Liver (tissue), 9 donors: ENCODE measurements around the gene HYLS1. TPM values are rescaled to one million over a fixed set of nuclear protein-coding genes. Genes with fewer than 3 reads are reported as not detected.

Source experiments
- DNase-seq: peaks from one replicate; pipeline ENCODE4 v3.0.0-alpha.2; 2017; ENCODE audit warnings: low spot score
- H3K27ac ChIP-seq, 2 donors: one replicate each; pipeline ENCODE4 v1.7.0; 2013; ENCODE audit warnings: inconsistent platforms in 2 of 2, low read length in 2 of 2, control low read depth in 1 of 2, low read depth in 1 of 2, mild to moderate bottlenecking in 1 of 2
- H3K27me3 ChIP-seq, 4 donors: one replicate each; pipeline versions ENCODE4 v1.6.1 to v1.7.0; 2013; ENCODE audit warnings: low read length in 3 of 4, inconsistent platforms in 1 of 4, mild to moderate bottlenecking in 1 of 4, moderate library complexity in 1 of 4; ENCODE audit not compliant: control insufficient read depth in 4 of 4, insufficient read depth in 4 of 4
- H3K36me3 ChIP-seq, 4 donors: one replicate each; pipeline versions ENCODE4 v1.6.1 to v1.7.0; 2013; ENCODE audit warnings: low read length in 3 of 4, mild to moderate bottlenecking in 3 of 4, low read depth in 1 of 4, moderate library complexity in 1 of 4; ENCODE audit not compliant: control insufficient read depth in 4 of 4, insufficient read depth in 3 of 4
- H3K4me1 ChIP-seq, 4 donors: one replicate each; pipeline versions ENCODE4 v1.6.1 to v1.7.0; 2013; ENCODE audit warnings: low read length in 3 of 4, mild to moderate bottlenecking in 3 of 4, moderate library complexity in 1 of 4; ENCODE audit not compliant: control insufficient read depth in 4 of 4, insufficient read depth in 4 of 4
- H3K4me3 ChIP-seq, 3 donors: one replicate each; pipeline versions ENCODE4 v1.6.1 to v1.7.0; 2013; ENCODE audit warnings: low read length in 3 of 3, control low read depth in 1 of 3, low read depth in 1 of 3, mild to moderate bottlenecking in 1 of 3
- H3K9ac ChIP-seq, 2 donors: one replicate each; pipeline ENCODE4 v1.7.0; 2013; ENCODE audit warnings: low read length in 2 of 2, mild to moderate bottlenecking in 2 of 2, moderate library complexity in 2 of 2, control low read depth in 1 of 2, low read depth in 1 of 2
- H3K9me3 ChIP-seq, 4 donors: one replicate each; pipeline versions ENCODE4 v1.6.1 to v1.7.0; 2013; ENCODE audit warnings: low read length in 3 of 4; ENCODE audit not compliant: control insufficient read depth in 4 of 4
- EGR1 ChIP-seq, 2 donors: IDR thresholded peaks; 2 replicates each; pipeline ENCODE4 v1.6.1; 2016 to 2018; ENCODE audit warnings: antibody characterized with exemption in 2 of 2, low read depth in 2 of 2
- FOXA1 ChIP-seq: IDR thresholded peaks from 2 replicates; pipeline ENCODE4 v1.6.1; 2016; ENCODE audit warnings: antibody characterized with exemption
- GABPA ChIP-seq, 2 donors: IDR thresholded peaks in 1 of 2; conservative IDR thresholded peaks in 1 of 2; 2 replicates each; pipeline ENCODE4 v1.6.1; 2016; ENCODE audit warnings: antibody characterized with exemption in 2 of 2, mild to moderate bottlenecking in 1 of 2, moderate library complexity in 1 of 2
- HNF4A ChIP-seq, 2 donors: conservative IDR thresholded peaks; 2 replicates each; pipeline ENCODE4 v1.6.1; 2016; ENCODE audit warnings: antibody characterized with exemption in 2 of 2, mild to moderate bottlenecking in 2 of 2
- HNF4G ChIP-seq: IDR thresholded peaks from 2 replicates; pipeline ENCODE4 v1.6.1; 2016; ENCODE audit warnings: antibody characterized with exemption
- JUND ChIP-seq, 2 donors: IDR thresholded peaks; 2 replicates each; pipeline ENCODE4 v1.6.1; 2016; ENCODE audit warnings: antibody characterized with exemption in 2 of 2
- MAX ChIP-seq: IDR thresholded peaks from 2 replicates; pipeline ENCODE4 v1.6.1; 2016; ENCODE audit warnings: antibody characterized with exemption
- NR2F2 ChIP-seq: IDR thresholded peaks from 2 replicates; pipeline ENCODE4 v1.6.1; 2016; ENCODE audit warnings: antibody characterized with exemption
- RAD21 ChIP-seq, 2 donors: IDR thresholded peaks; 2 replicates each; pipeline ENCODE4 v1.6.1; 2016; ENCODE audit warnings: antibody characterized with exemption in 2 of 2, mild to moderate bottlenecking in 2 of 2
- RXRA ChIP-seq, 2 donors: IDR thresholded peaks; 2 replicates each; pipeline ENCODE4 v1.6.1; 2017 to 2018; ENCODE audit warnings: antibody characterized with exemption in 2 of 2, mild to moderate bottlenecking in 1 of 2
- SP1 ChIP-seq: IDR thresholded peaks from 2 replicates; pipeline ENCODE4 v1.6.1; 2018; ENCODE audit warnings: antibody characterized with exemption, mild to moderate bottlenecking
- TAF1 ChIP-seq: conservative IDR thresholded peaks from 2 replicates; pipeline ENCODE4 v1.6.1; 2016; ENCODE audit warnings: antibody characterized with exemption, mild to moderate bottlenecking
- YY1 ChIP-seq: IDR thresholded peaks from 2 replicates; pipeline ENCODE4 v1.6.1; 2016; ENCODE audit warnings: antibody characterized with exemption, mild to moderate bottlenecking
- ZBTB33 ChIP-seq: IDR thresholded peaks from 2 replicates; pipeline ENCODE4 v1.6.1; 2016; ENCODE audit warnings: antibody characterized with exemption
- WGBS: extraction: QIAGEN DNeasy Blood & Tissue Kit; methylation state at CpG from one replicate; pipeline ENCODE4 v1.1.7; 2013; 5-methylcytosine and 5-hydroxymethylcytosine counted together
- polyA plus RNA-seq, 2 donors: library from polyadenylated mRNA; stranded (reverse) in 1 of 2; unstranded in 1 of 2; fragments of 200-250 nt in 1 of 2; fragments of >200 nt in 1 of 2; fragmentation: Nextera tagmentation in 1 of 2; extraction: Ambion mirVana in 1 of 2; gene quantifications; one replicate each; pipeline versions ENCODE4 v1.2.1 to v1.2.3, GENCODE V29; 2013 to 2015
- total RNA-seq, 2 donors: library from RNA; depleted of rRNA; stranded (reverse); fragments of >200 nt; gene quantifications; one replicate each; pipeline ENCODE4 v1.2.3, GENCODE V29; 2014
- TF ChIP-seq, protein P1 (sequence below): IDR thresholded peaks from 2 replicates; pipeline ENCODE4 v1.6.1; 2016; ENCODE audit warnings: antibody characterized with exemption
- TF ChIP-seq, protein P2 (sequence below): IDR thresholded peaks from 2 replicates; pipeline ENCODE4 v1.6.1; 2016; ENCODE audit warnings: antibody characterized with exemption, mild to moderate bottlenecking
- TF ChIP-seq, protein P3 (sequence below): fragments of 150-350 bp; IDR thresholded peaks from 2 replicates; pipeline ENCODE4 v1.5.1; 2017; ENCODE audit warnings: improper control_type of control experiment, low read depth, low read length; ENCODE audit not compliant: missing input control
- donor health status: healthy.
- donor health status: healthy.
- donor health status: healthy.
- donor health status: healthy.
- donor health status: healthy.

The HYLS1 gene
- total and polyA plus RNA-seq, 4 donors: 1.9 to 4.9 (median 3.7) TPM

DNA sequence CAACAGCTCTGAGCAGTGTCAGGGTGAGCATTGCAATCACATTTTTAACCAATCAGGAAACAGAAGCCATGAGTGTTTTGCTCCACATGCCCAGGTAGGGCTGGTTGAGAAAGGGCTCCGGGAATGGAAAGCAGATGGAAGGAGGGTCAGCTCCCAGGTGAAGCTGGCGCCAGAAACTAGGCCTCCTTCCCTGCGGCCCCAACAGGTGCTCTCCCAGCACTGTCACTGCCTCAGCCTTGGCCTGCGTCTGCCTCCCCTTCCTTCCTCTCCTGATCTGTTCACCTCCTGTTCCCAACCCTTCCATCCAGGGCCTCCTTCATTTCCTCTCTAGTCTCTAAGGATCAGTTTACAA is 53.8 kb downstream of the HYLS1 start:
- H3K27me3 ChIP-seq: no peaks in the 10 kb centered on the region
- TF ChIP-seq JUND (IDR thresholded peaks at IDR 0.05) (no peak), RXRA (IDR thresholded peaks at IDR 0.05) (no peak), HNF4G (no peak), MAX (no peak), ZBTB33 (no peak), NR2F2 (no peak), GABPA (IDR thresholded peaks at IDR 0.05 in 1 of 2, conservative IDR thresholded peaks at IDR 0.05 in 1 of 2) (no peak), RAD21 (IDR thresholded peaks at IDR 0.05) (no peak), TAF1 (no peak), EGR1 (IDR thresholded peaks at IDR 0.05; ENCODE audit: low read depth in 2 of 2) (no peak), SP1 (no peak), YY1 (no peak), FOXA1 (no peak), HNF4A (conservative IDR thresholded peaks at IDR 0.05) (no peak)
- TF ChIP-seq, protein P1, sequence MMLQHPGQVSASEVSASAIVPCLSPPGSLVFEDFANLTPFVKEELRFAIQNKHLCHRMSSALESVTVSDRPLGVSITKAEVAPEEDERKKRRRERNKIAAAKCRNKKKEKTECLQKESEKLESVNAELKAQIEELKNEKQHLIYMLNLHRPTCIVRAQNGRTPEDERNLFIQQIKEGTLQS: no peak
- TF ChIP-seq, protein P2, sequence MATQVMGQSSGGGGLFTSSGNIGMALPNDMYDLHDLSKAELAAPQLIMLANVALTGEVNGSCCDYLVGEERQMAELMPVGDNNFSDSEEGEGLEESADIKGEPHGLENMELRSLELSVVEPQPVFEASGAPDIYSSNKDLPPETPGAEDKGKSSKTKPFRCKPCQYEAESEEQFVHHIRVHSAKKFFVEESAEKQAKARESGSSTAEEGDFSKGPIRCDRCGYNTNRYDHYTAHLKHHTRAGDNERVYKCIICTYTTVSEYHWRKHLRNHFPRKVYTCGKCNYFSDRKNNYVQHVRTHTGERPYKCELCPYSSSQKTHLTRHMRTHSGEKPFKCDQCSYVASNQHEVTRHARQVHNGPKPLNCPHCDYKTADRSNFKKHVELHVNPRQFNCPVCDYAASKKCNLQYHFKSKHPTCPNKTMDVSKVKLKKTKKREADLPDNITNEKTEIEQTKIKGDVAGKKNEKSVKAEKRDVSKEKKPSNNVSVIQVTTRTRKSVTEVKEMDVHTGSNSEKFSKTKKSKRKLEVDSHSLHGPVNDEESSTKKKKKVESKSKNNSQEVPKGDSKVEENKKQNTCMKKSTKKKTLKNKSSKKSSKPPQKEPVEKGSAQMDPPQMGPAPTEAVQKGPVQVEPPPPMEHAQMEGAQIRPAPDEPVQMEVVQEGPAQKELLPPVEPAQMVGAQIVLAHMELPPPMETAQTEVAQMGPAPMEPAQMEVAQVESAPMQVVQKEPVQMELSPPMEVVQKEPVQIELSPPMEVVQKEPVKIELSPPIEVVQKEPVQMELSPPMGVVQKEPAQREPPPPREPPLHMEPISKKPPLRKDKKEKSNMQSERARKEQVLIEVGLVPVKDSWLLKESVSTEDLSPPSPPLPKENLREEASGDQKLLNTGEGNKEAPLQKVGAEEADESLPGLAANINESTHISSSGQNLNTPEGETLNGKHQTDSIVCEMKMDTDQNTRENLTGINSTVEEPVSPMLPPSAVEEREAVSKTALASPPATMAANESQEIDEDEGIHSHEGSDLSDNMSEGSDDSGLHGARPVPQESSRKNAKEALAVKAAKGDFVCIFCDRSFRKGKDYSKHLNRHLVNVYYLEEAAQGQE: no peak
- TF ChIP-seq, protein P3, sequence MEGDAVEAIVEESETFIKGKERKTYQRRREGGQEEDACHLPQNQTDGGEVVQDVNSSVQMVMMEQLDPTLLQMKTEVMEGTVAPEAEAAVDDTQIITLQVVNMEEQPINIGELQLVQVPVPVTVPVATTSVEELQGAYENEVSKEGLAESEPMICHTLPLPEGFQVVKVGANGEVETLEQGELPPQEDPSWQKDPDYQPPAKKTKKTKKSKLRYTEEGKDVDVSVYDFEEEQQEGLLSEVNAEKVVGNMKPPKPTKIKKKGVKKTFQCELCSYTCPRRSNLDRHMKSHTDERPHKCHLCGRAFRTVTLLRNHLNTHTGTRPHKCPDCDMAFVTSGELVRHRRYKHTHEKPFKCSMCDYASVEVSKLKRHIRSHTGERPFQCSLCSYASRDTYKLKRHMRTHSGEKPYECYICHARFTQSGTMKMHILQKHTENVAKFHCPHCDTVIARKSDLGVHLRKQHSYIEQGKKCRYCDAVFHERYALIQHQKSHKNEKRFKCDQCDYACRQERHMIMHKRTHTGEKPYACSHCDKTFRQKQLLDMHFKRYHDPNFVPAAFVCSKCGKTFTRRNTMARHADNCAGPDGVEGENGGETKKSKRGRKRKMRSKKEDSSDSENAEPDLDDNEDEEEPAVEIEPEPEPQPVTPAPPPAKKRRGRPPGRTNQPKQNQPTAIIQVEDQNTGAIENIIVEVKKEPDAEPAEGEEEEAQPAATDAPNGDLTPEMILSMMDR: no peak
- 72% methylated on average over 4 of the region's 4 CpGs for WGBS
- no peaks in the 10 kb centered on the region for H3K9me3 ChIP-seq
- no peak for DNase-seq
- H3K27ac ChIP-seq: no peak overlapping the region
- no peaks in the 10 kb centered on the region for H3K36me3 ChIP-seq
- peaks cover 0 to 5% (median 1%) of the 10 kb centered on the region in 4 donors for H3K4me1 ChIP-seq
- no peak overlapping the region for H3K4me3 ChIP-seq
- no peak overlapping the region for H3K9ac ChIP-seq
